GM06990 (cell line): Measurements from ENCODE around the gene SPNS3.

Experiments
- DNase-seq: peaks from one replicate; pipeline ENCODE4 v3.0.0-alpha.2; 2011; ENCODE audit not compliant: insufficient read length; ENCODE audit errors: extremely low read depth
- H3K27me3 ChIP-seq: replicated peaks from 2 replicates; pipeline ENCODE4 v1.6.0; 2011; ENCODE audit warnings: low read length; ENCODE audit not compliant: control insufficient read depth, insufficient read depth
- H3K36me3 ChIP-seq: 2 replicates; pipeline ENCODE4 v1.5.1; 2011; ENCODE audit warnings: low read length; ENCODE audit not compliant: control insufficient read depth, insufficient read depth
- H3K4me3 ChIP-seq: replicated peaks from 2 replicates; pipeline ENCODE4 v1.5.1; 2011; ENCODE audit warnings: low read depth, mild to moderate bottlenecking, control low read depth, low read length
- CTCF ChIP-seq: IDR thresholded peaks from 2 replicates; pipeline ENCODE4 v1.5.1; 2011; ENCODE audit warnings: low read length, control low read depth, mild to moderate bottlenecking, inconsistent platforms; ENCODE audit not compliant: insufficient read depth, poor library complexity, severe bottlenecking

SPNS3 gene

GRCh38 chr17:4427505-4427904 is 6.2 kb upstream of the SPNS3 start:
- no peak for DNase-seq
- Histone ChIP-seq H3K27me3 (no peaks in the 10 kb centered on the region), H3K36me3 (no peaks in the 10 kb centered on the region), H3K4me3 (no peak overlapping the region)
- no peak for TF ChIP-seq CTCF

DNA sequence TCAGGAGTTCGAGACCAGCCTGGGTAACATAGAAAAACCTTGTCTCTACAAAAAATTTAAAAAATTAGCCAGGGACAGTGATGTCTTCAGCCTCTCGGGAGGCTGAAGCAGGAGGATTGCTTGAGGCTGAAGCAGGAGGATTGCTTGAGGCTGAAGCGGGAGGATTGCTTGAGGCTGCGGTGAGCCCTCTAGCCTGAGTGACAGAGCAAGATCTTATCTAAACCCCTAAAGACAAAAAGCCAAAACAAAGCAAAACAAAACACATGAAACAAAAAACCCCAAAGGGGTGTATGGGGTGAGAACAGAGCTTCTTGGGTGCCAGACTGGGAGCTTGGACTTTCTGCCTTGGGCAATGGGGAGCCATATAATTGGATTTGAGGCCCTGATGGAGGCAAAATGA is 2.6 kb downstream of the SPNS3 start:
- Histone ChIP-seq H3K27me3 (no peaks in the 10 kb centered on the region; the same call in 1 of the 2 replicates), H3K36me3 (no peaks in the 10 kb centered on the region), H3K4me3 (no peak overlapping the region)
- DNase-seq, result no peak
- TF ChIP-seq CTCF, result no peak

GRCh38 chr17:4436846-4437245 is 3.1 kb downstream of the SPNS3 start:
- no peaks in the 10 kb centered on the region for H3K36me3 ChIP-seq
- DNase-seq, result no peak
- H3K27me3 ChIP-seq, result no peaks in the 10 kb centered on the region; the same call in 1 of the 2 replicates
- TF ChIP-seq CTCF, result no peak
- H3K4me3 ChIP-seq, result no peak overlapping the region

DNA sequence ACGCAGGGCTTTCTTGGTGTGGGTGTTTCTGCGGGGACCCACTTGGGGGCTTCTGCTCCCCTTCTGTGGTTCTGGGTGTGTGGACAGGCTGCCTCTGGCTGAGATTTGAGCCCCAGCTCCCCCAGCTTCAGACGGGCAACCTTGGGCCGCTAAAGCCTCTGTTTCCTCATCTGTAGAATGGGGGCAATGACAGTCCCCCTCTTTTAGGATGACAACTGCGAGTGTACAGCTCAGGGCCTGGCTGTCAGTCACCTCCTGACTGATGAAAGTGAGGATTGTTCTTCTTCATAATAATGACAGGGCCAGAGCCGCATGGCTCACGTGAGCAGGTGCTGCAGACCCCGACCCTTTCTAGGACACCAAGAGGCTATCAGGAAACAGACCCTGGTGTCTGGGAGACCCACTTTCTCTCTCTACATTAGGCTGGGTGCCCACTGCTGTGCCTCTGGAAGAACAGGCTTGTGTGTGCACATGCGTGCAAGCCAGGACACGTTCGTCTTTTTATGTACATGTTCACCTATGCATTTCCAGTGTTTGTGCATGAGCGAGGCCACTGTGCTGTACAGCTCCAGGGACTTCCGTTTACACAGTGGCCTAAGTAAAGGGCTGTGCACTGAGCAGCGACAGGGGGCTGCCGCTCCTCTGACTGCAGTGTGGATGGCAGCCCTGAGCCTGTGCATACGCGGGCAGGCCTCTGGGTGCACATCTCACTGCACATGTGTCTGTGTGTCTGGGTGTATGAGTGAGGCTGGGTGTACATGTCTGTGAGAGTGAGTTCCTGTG is 4.6 kb downstream of the SPNS3 start:
- TF ChIP-seq CTCF, result no peak
- Histone ChIP-seq H3K4me3 (no peak overlapping the region), H3K36me3 (no peaks in the 10 kb centered on the region), H3K27me3 (no peaks in the 10 kb centered on the region; the same call in 1 of the 2 replicates)
- DNase-seq, result no peak

- Histone ChIP-seq H3K4me3 (no peak overlapping the region), H3K36me3 (no peaks in the 10 kb centered on the region), H3K27me3 (no peaks in the 10 kb centered on the region; the same call in 1 of the 2 replicates)
- TF ChIP-seq CTCF, result no peak
- no peak for DNase-seq
These were observed 6.3 kb downstream of the SPNS3 start for GRCh38 chr17:4440021-4440420.
